Spleen (tissue), 7 donors: ENCODE results near the gene NPY2R.

Experiments used
- CTCF ChIP-seq, 11 experiments: fragments of 200-600 bp in 7 of 11; fragments of 450-650 bp in 4 of 11; sonication (generic) in 4 of 11; IDR thresholded peaks in 8 of 11; conservative IDR thresholded peaks in 3 of 11; 1 replicate in 7 of 11; 2 replicates in 4 of 11; pipeline versions ENCODE4 v1.4.0 to v1.8.0; 2016 to 2021; ENCODE audit warnings: antibody characterized with exemption in 11 of 11, inconsistent platforms in 4 of 11, mild to moderate bottlenecking in 1 of 11
- POLR2A ChIP-seq, 3 donors: fragments of 450-650 bp; IDR thresholded peaks; one replicate each; pipeline ENCODE4 v1.5.1; 2017; ENCODE audit warnings: antibody characterized with exemption in 3 of 3, mild to moderate bottlenecking in 1 of 3
- donor health status: DM: no; HTN: no; CAD: no; lungs with moderate emphysema.
- donor health status: DM: no; HTN: no; CAD: no.
- donor health status: DM: no; HTN: no; CAD: no.

- TF ChIP-seq POLR2A (IDR thresholded peaks at IDR 0.05) (no peak), CTCF (IDR thresholded peaks at IDR 0.05 in 8 of 11, conservative IDR thresholded peaks at IDR 0.05 in 3 of 11) (no peak)
Observed at GRCh38 chr4:155186972-155187371, 21.5 kb upstream of the NPY2R start.
